ENCODE measurements around the gene BRAF. TPM values are rescaled to one million over a fixed set of nuclear protein-coding genes. Genes with fewer than 3 reads are reported as not detected.
"Not testable (repeated sequence)": the region's sequence is repeated elsewhere in the genome, so short reads cannot be mapped to it uniquely, and the experiment has no call there.

BRAF gene
- total and polyA plus RNA-seq, 8 donors, result 24.5 to 35.9 (median 29.6) TPM

DNA sequence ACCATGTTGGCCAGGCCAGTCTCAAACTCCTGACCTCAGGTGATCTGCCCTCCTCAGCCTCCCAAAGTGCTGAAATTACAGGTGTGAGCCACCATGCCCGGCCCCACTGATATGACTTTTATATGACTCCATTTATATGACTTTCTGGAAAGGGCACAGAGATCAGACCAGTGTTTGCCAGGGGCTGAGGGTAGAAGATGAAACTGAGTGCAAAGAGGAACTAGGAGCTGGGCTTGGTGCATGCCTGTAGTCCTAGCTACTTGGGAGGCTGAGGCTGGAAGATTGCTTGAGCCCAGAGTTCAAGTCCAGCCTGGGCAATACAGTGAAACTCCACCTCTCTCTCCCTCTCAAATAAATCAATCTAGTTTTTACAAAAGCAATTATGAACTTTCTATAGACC, 7.5 kb downstream of the BRAF start:
- H3K4me1 ChIP-seq, result peaks cover 0 to 59% of the 10 kb centered on the region in 2 donors
- intact Hi-C loops (cut with DNase I), result no loop called here
- TF ChIP-seq, protein P1, sequence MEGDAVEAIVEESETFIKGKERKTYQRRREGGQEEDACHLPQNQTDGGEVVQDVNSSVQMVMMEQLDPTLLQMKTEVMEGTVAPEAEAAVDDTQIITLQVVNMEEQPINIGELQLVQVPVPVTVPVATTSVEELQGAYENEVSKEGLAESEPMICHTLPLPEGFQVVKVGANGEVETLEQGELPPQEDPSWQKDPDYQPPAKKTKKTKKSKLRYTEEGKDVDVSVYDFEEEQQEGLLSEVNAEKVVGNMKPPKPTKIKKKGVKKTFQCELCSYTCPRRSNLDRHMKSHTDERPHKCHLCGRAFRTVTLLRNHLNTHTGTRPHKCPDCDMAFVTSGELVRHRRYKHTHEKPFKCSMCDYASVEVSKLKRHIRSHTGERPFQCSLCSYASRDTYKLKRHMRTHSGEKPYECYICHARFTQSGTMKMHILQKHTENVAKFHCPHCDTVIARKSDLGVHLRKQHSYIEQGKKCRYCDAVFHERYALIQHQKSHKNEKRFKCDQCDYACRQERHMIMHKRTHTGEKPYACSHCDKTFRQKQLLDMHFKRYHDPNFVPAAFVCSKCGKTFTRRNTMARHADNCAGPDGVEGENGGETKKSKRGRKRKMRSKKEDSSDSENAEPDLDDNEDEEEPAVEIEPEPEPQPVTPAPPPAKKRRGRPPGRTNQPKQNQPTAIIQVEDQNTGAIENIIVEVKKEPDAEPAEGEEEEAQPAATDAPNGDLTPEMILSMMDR (IDR thresholded peaks at IDR 0.05), result no peak
- H3K36me3 ChIP-seq, result no peaks in the 10 kb centered on the region
- no peaks in the 10 kb centered on the region for H3K27me3 ChIP-seq
- H3K9me3 ChIP-seq, result no peaks in the 10 kb centered on the region
- DNase-seq (no peak), ATAC-seq (no peak)
- H3K4me3 ChIP-seq, result no peak overlapping the region
- H3K27ac ChIP-seq, result no peak overlapping the region

DNA sequence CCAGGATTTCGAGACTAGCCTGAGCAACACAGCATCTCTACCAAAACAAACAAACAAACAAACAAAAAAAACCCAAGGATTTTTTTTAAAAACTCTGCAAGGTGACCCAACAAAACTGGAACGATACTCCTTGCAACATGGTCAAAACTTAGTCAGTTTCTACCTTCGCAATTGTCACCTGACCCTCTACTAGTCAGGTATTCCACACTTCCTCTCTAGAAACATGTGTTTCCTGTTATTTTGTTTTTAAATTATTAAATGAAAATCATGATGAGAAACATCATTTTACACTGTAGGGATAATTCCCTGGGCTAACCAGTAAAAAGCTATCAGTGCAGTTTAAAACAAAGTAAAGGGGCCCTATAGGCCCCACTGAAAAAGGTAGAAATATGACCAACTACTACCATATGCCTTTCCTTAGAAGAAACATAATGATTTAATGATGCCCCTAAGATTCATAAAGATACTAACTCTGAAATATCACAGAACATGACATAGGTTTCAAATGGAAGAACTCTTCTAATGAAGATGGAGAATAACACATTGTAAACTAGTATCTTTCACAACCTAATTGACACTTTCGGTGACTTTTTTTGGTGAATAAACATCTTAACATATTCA, 8.7 kb downstream of the BRAF start:
- intact Hi-C loops (cut with DNase I), result no loop called here
- no peak overlapping the region for H3K4me3 ChIP-seq
- no peaks in the 10 kb centered on the region for H3K36me3 ChIP-seq
- DNase-seq (no peak), ATAC-seq (no peak)
- H3K4me1 ChIP-seq, result peaks cover 0 to 55% of the 10 kb centered on the region in 2 donors
- no peak overlapping the region for H3K27ac ChIP-seq
- TF ChIP-seq, protein P1 (IDR thresholded peaks at IDR 0.05), result no peak
- H3K27me3 ChIP-seq, result no peaks in the 10 kb centered on the region
- H3K9me3 ChIP-seq, result no peaks in the 10 kb centered on the region

DNA sequence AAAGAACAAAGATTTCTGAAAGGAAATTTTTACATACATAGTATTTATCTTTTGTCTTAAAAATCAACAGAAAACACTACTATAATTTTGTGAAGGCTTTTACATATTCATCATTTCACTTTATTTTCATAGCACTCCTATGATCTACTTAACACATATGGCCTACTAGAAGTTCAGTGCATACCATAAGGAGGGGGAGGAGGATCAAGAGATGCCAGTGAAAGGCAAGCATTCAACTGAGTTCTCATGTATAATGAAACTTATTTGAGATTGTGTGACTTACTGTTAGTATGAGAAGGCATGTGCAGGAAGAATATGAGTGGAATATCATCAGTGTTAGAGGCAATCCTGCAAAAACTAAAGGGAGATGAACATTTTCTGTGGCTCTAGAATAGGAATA, 10.6 kb downstream of the BRAF start:
- H3K9me3 ChIP-seq, result no peaks in the 10 kb centered on the region
- intact Hi-C loops (cut with DNase I), result no loop called here
- DNase-seq, result no peak
- H3K4me1 ChIP-seq, result peaks cover 0 to 44% of the 10 kb centered on the region in 2 donors
- no peaks in the 10 kb centered on the region for H3K27me3 ChIP-seq
- no peak overlapping the region for H3K4me3 ChIP-seq
- TF ChIP-seq, protein P1 (IDR thresholded peaks at IDR 0.05), result no peak
- no peak overlapping the region for H3K27ac ChIP-seq
- no peaks in the 10 kb centered on the region for H3K36me3 ChIP-seq
- no peak for ATAC-seq

DNA sequence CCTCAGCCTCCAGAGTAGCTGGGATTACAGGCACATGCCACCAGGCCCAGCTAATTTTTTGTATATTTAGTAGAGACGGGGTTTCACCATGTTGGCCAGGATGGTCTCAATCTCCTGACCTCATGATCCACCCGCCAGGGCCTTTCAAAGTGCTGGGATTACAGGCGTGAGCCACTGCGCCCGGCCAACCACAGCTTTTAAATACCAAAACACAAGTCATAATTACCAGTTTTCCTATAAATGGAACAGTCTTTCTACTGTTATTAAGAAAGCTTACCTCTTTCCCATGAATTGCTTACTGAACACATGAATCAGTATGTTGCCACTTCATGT, 11.2 kb downstream of the BRAF start:
- H3K27me3 ChIP-seq; DNase-seq; H3K36me3 ChIP-seq; H3K9me3 ChIP-seq; intact Hi-C loops (cut with DNase I); H3K4me3 ChIP-seq; ATAC-seq: not testable (repeated sequence)
- Histone ChIP-seq H3K4me1 (peaks cover 0 to 44% of the 10 kb centered on the region in 2 donors), H3K27ac (peak overlapping the region in 1 of 2 donors; percentile 26)

DNA sequence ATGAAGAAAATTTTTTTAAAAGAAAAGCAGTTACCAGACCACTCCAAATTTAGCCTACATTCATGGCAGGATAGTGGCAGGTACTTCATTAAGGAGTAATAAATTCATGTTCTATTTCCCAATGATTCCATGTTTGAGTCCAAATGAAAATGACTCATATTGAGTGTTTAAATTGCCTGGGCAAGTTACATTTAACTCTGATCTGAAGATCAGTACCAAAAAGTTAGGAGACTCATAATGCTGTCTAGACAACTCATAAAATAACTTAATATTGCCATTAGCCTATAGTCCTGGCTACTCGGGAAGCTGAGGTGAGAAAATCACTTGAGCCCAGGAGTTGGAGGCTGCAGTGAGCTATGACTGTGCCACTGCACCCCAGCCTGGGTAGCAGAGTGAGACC, 13.0 kb downstream of the BRAF start:
- no peak overlapping the region for H3K27ac ChIP-seq
- no peaks in the 10 kb centered on the region for H3K27me3 ChIP-seq
- H3K36me3 ChIP-seq, result no peaks in the 10 kb centered on the region
- peaks cover 0 to 36% of the 10 kb centered on the region in 2 donors for H3K4me1 ChIP-seq
- H3K9me3 ChIP-seq, result no peaks in the 10 kb centered on the region
- TF ChIP-seq, protein P1 (IDR thresholded peaks at IDR 0.05), result no peak
- ATAC-seq, result no peak
- intact Hi-C loops (cut with DNase I), result no loop called here
- no peak for DNase-seq
- H3K4me3 ChIP-seq, result no peak overlapping the region
